Natural killer cell (primary cell): ENCODE data around the gene LACTBL1. TPM values are rescaled to one million over a fixed set of nuclear protein-coding genes. Genes with fewer than 3 reads are reported as not detected.

Experiments used
- ATAC-seq, 3 donors: fragments of 150-1000 bp in 2 of 3; fragments of 200-7000 bp in 1 of 3; cut with Tn5 transposase; 1 replicate in 1 of 3; 2 replicates in 2 of 3; pipeline ENCODE4 v1.10.0; 2021; ENCODE audit warnings: mild to moderate bottlenecking in 2 of 3, moderate library complexity in 2 of 3
- DNase-seq, 2 donors: peaks; one replicate each; pipeline versions ENCODE4 v3.0.0 to v3.0.0-alpha.2; 2013 to 2021; ENCODE audit warnings: mixed read lengths in 1 of 2
- H3K27ac ChIP-seq: one replicate; pipeline ENCODE4 v1.5.1; 2013; ENCODE audit warnings: mild to moderate bottlenecking, low read length
- H3K27me3 ChIP-seq: one replicate; pipeline ENCODE4 v1.6.1; 2013; ENCODE audit warnings: low read length; ENCODE audit not compliant: control insufficient read depth, insufficient read depth
- H3K36me3 ChIP-seq: one replicate; pipeline ENCODE4 v1.6.1; 2013; ENCODE audit warnings: low read length; ENCODE audit not compliant: control insufficient read depth, insufficient read depth
- H3K4me1 ChIP-seq: one replicate; pipeline ENCODE4 v1.6.1; 2013; ENCODE audit warnings: low read length; ENCODE audit not compliant: control insufficient read depth, insufficient read depth
- H3K4me3 ChIP-seq: one replicate; pipeline ENCODE4 v1.5.1; 2013; ENCODE audit warnings: low read length
- H3K9me3 ChIP-seq: one replicate; pipeline ENCODE4 v1.6.1; 2013; ENCODE audit warnings: low read length; ENCODE audit not compliant: control insufficient read depth, insufficient read depth
- H3K27ac Mint-ChIP-seq, 2 donors: one replicate each; pipeline ENCODE4 v1.8.0; 2022; ENCODE audit warnings: mild to moderate bottlenecking in 2 of 2, mixed read lengths in 2 of 2, moderate library complexity in 1 of 2
- H3K27me3 Mint-ChIP-seq, 2 donors: one replicate each; pipeline ENCODE4 v1.8.0; 2022; ENCODE audit warnings: low read depth in 2 of 2, mixed read lengths in 2 of 2
- H3K36me3 Mint-ChIP-seq: one replicate; pipeline ENCODE4 v1.8.0; 2022; ENCODE audit warnings: mixed read lengths
- H3K4me1 Mint-ChIP-seq, 2 donors: one replicate each; pipeline ENCODE4 v1.8.0; 2022; ENCODE audit warnings: mixed read lengths in 2 of 2
- H3K4me3 Mint-ChIP-seq: one replicate; pipeline ENCODE4 v1.8.0; 2022; ENCODE audit warnings: mild to moderate bottlenecking, moderate library complexity, mixed read lengths
- H3K9me3 Mint-ChIP-seq, 2 donors: one replicate each; pipeline ENCODE4 v1.8.0; 2022; ENCODE audit warnings: mixed read lengths in 2 of 2
- CTCF ChIP-seq: fragments of 200-600 bp; IDR thresholded peaks from one replicate; pipeline ENCODE4 v1.8.0; 2022; ENCODE audit warnings: antibody characterized with exemption
- WGBS: methylation state at CpG from one replicate; pipeline ENCODE4 v1.1.7; 2013; ENCODE audit warnings: missing lambda C conversion rate; ENCODE audit not compliant: insufficient coverage; 5-methylcytosine and 5-hydroxymethylcytosine counted together
- intact Hi-C: fragments of 100-400 bp; cut with micrococcal nuclease; formaldehyde crosslinking; loops from one replicate; pipeline ENCODE4 v1.14.2; 2022
- total RNA-seq, 4 donors: library from RNA; stranded (reverse); fragments of 120-200 nt in 1 of 4; gene quantifications; one replicate each; pipeline versions ENCODE4 v1.2.3 to v1.2.4, GENCODE V29; 2013 to 2022

The LACTBL1 gene
- total RNA-seq, 3 donors from 2014 or later (not counting 1 experiment from before 2014, with no cell fraction given): not detected

GRCh38 chr1:22941257-22941656, 31.4 kb downstream of the LACTBL1 start:
- no peaks in the 10 kb centered on the region for H3K36me3 ChIP-seq
- H3K27me3 ChIP-seq: no peaks in the 10 kb centered on the region
- intact Hi-C loops: no loop called here
- no peak overlapping the region for H3K4me3 ChIP-seq
- H3K27ac ChIP-seq: no peak overlapping the region
- Mint-ChIP-seq H3K9me3 (peaks cover 5 to 6% of the 10 kb centered on the region in 2 donors), H3K4me3 (no peak overlapping the region), H3K27ac (no peak overlapping the region), H3K27me3 (peaks cover 7 to 23% of the 10 kb centered on the region in 2 donors), H3K4me1 (no peaks in the 10 kb centered on the region), H3K36me3 (peaks cover 8% of the 10 kb centered on the region)
- 59% methylated on average over 2 of the region's 2 CpGs for WGBS
- H3K4me1 ChIP-seq: no peaks in the 10 kb centered on the region
- no peak for TF ChIP-seq CTCF
- ATAC-seq (no peak), DNase-seq (no peak)
- H3K9me3 ChIP-seq: peaks cover 13% of the 10 kb centered on the region

GRCh38 chr1:22936681-22937080, 36.0 kb downstream of the LACTBL1 start:
- H3K36me3 Mint-ChIP-seq: peaks cover 8% of the 10 kb centered on the region
- DNase-seq: no peak
- H3K27ac Mint-ChIP-seq: no peak overlapping the region
- 89% methylated on average over 1 of the region's 2 CpGs for WGBS
- no peak overlapping the region for H3K4me3 Mint-ChIP-seq
- intact Hi-C loops: no loop called here
- Histone ChIP-seq H3K4me1 (no peaks in the 10 kb centered on the region), H3K36me3 (no peaks in the 10 kb centered on the region), H3K27me3 (no peaks in the 10 kb centered on the region), H3K4me3 (no peak overlapping the region), H3K27ac (no peak overlapping the region), H3K9me3 (peaks cover 10% of the 10 kb centered on the region)
- no peaks in the 10 kb centered on the region for H3K4me1 Mint-ChIP-seq
- peaks cover 5 to 6% of the 10 kb centered on the region in 2 donors for H3K9me3 Mint-ChIP-seq
- H3K27me3 Mint-ChIP-seq: peaks cover 10 to 24% of the 10 kb centered on the region in 2 donors
- no peak for ATAC-seq
- TF ChIP-seq CTCF: no peak

GRCh38 chr1:22935433-22935832, 37.2 kb downstream of the LACTBL1 start:
- intact Hi-C loops: no loop called here
- Mint-ChIP-seq H3K4me1 (no peaks in the 10 kb centered on the region), H3K27me3 (peaks cover 9 to 20% of the 10 kb centered on the region in 2 donors), H3K27ac (no peak overlapping the region), H3K36me3 (peaks cover 4% of the 10 kb centered on the region), H3K9me3 (peaks cover 2 to 5% of the 10 kb centered on the region in 2 donors), H3K4me3 (no peak overlapping the region)
- ATAC-seq: no peak
- 96% methylated on average over 3 of the region's 3 CpGs for WGBS
- H3K4me1 ChIP-seq: no peaks in the 10 kb centered on the region
- no peak overlapping the region for H3K27ac ChIP-seq
- peaks cover 4% of the 10 kb centered on the region for H3K9me3 ChIP-seq
- H3K4me3 ChIP-seq: no peak overlapping the region
- no peak for DNase-seq
- H3K27me3 ChIP-seq: no peaks in the 10 kb centered on the region
- no peak for TF ChIP-seq CTCF
- H3K36me3 ChIP-seq: no peaks in the 10 kb centered on the region

GRCh38 chr1:22932803-22933470, 39.7 kb downstream of the LACTBL1 start:
- ATAC-seq (no peak), DNase-seq (no peak)
- no peaks in the 10 kb centered on the region for H3K4me1 Mint-ChIP-seq
- H3K27ac Mint-ChIP-seq: no peak overlapping the region
- Histone ChIP-seq H3K27ac (no peak overlapping the region), H3K4me3 (no peak overlapping the region), H3K36me3 (no peaks in the 10 kb centered on the region), H3K9me3 (no peaks in the 10 kb centered on the region), H3K27me3 (no peaks in the 10 kb centered on the region), H3K4me1 (no peaks in the 10 kb centered on the region)
- H3K4me3 Mint-ChIP-seq: no peak overlapping the region
- intact Hi-C loops: no loop called here
- peaks cover 15 to 22% of the 10 kb centered on the region in 2 donors for H3K27me3 Mint-ChIP-seq
- WGBS: 58% methylated on average over 3 of the region's 4 CpGs
- no peaks in the 10 kb centered on the region for H3K36me3 Mint-ChIP-seq
- no peak for TF ChIP-seq CTCF
- H3K9me3 Mint-ChIP-seq: no peaks in the 10 kb centered on the region
